GM23248 (cell line): Measurements from ENCODE around the gene PLCB1. TPM values are rescaled to one million over a fixed set of nuclear protein-coding genes. Genes with fewer than 3 reads are reported as not detected.
"Not testable (repeated sequence)": the region's sequence is repeated elsewhere in the genome, so short reads cannot be mapped to it uniquely, and the experiment has no call there.

Experiments used
- DNase-seq: peaks from one replicate; pipeline ENCODE4 v3.0.0-alpha.2; 2015
- H2AFZ ChIP-seq: fragments of 200-600 bp; sonication (generic); 2 replicates; pipeline ENCODE4 v1.6.1; 2016; ENCODE audit warnings: antibody characterized with exemption
- H3F3A ChIP-seq: fragments of 200-600 bp; sonication (generic); 2 replicates; pipeline ENCODE4 v1.6.1; 2016; ENCODE audit warnings: mild to moderate bottlenecking, antibody characterized with exemption, mixed run types; ENCODE audit not compliant: insufficient read depth
- H3K27ac ChIP-seq: fragments of 200-600 bp; sonication (generic); 2 replicates; pipeline ENCODE4 v1.5.1; 2016; ENCODE audit warnings: mild to moderate bottlenecking
- H3K27me3 ChIP-seq: fragments of 200-600 bp; sonication (generic); replicated peaks from 2 replicates; pipeline ENCODE4 v1.6.1; 2016; ENCODE audit warnings: mild to moderate bottlenecking; ENCODE audit not compliant: insufficient read depth
- H3K36me3 ChIP-seq: fragments of 200-600 bp; sonication (generic); 2 replicates; pipeline ENCODE4 v1.6.1; 2016; ENCODE audit warnings: low read depth, mild to moderate bottlenecking
- H3K4me1 ChIP-seq: fragments of 200-600 bp; sonication (generic); 2 replicates; pipeline ENCODE4 v1.6.1; 2016; ENCODE audit warnings: mild to moderate bottlenecking; ENCODE audit not compliant: insufficient read depth
- H3K4me2 ChIP-seq: fragments of 200-600 bp; sonication (generic); one replicate; pipeline ENCODE4 v1.6.1; 2016; ENCODE audit warnings: mild to moderate bottlenecking; ENCODE audit not compliant: unreplicated experiment
- H3K4me3 ChIP-seq: fragments of 200-600 bp; sonication (generic); 2 replicates; pipeline ENCODE4 v1.5.1; 2016; ENCODE audit warnings: mild to moderate bottlenecking
- H3K79me2 ChIP-seq: fragments of 200-600 bp; sonication (generic); 2 replicates; pipeline ENCODE4 v1.6.1; 2016; ENCODE audit warnings: mild to moderate bottlenecking; ENCODE audit not compliant: insufficient read depth
- H3K9ac ChIP-seq: fragments of 200-600 bp; sonication (generic); 2 replicates; pipeline ENCODE4 v1.6.1; 2016; ENCODE audit warnings: mild to moderate bottlenecking
- H3K9me2 ChIP-seq: fragments of 200-600 bp; sonication (generic); 2 replicates; pipeline ENCODE4 v1.6.1; 2016; ENCODE audit warnings: mixed run types, mild to moderate bottlenecking, moderate library complexity; ENCODE audit not compliant: insufficient read depth
- H3K9me3 ChIP-seq: fragments of 200-600 bp; sonication (generic); one replicate; pipeline ENCODE4 v1.6.1; 2017; ENCODE audit warnings: low read depth
- H4K20me1 ChIP-seq: fragments of 200-600 bp; sonication (generic); 2 replicates; pipeline ENCODE4 v1.6.0; 2016; ENCODE audit not compliant: insufficient read depth
- EZH2 ChIP-seq: fragments of 200-600 bp; sonication (generic); IDR thresholded peaks from 2 replicates; pipeline ENCODE4 v1.6.1; 2018; ENCODE audit warnings: antibody characterized with exemption, mild to moderate bottlenecking; ENCODE audit not compliant: insufficient read depth, poor library complexity, severe bottlenecking
- EZH2phosphoT487 ChIP-seq: fragments of 200-600 bp; sonication (generic); IDR thresholded peaks from 2 replicates; pipeline ENCODE4 v1.6.1; 2018; ENCODE audit warnings: antibody characterized with exemption, moderate library complexity, mild to moderate bottlenecking, low read depth; ENCODE audit not compliant: insufficient read depth
- WGBS, 2 experiments: methylation state at CpG; one replicate each; pipeline ENCODE4 v1.1.6; 2015 to 2017; ENCODE audit warnings: low lambda C conversion rate in 2 of 2, low coverage in 1 of 2; ENCODE audit errors: missing lambda C conversion rate in 2 of 2; 5-methylcytosine and 5-hydroxymethylcytosine counted together
- in situ Hi-C: fragments of 300-500 bp; cut with MboI; formaldehyde crosslinking; loops from 2 replicates; pipeline ENCODE4 v1.15.0; 2020
- polyA plus RNA-seq: library from polyadenylated mRNA; unstranded; fragments of >200 nt; fragmentation: Nextera tagmentation; extraction: Ambion mirVana; gene quantifications from 2 replicates; pipeline ENCODE4 v1.2.1, GENCODE V29; 2016
- total RNA-seq: library from RNA; depleted of rRNA; stranded (reverse); fragments of >200 nt; shearing (Covaris generic); gene quantifications from 2 replicates; pipeline ENCODE4 v1.2.3, GENCODE V29; 2014

The PLCB1 gene
- total and polyA plus RNA-seq, 2 experiments from 2014 or later: 3.7 to 12.8 TPM

DNA sequence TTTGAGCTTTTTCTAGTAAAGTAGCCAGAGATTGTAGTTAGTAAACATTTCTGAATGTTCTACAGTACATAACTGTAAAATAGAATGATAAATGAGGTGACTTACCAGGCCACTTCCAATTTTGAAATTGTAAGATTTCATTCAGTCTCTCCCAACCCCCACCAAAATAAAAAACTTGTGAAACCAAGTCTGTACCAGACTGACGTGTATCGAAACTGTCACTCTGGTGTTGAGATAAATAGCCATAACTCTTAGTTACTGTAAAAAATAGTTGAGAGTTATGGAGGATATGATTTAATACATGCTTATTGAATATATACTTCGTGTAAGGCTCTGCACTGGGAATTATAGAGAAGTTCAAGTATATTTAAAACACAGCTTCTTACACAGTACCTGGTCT is 455.7 kb downstream of the PLCB1 start:
- Histone ChIP-seq H3K36me3 (no peaks in the 10 kb centered on the region), H3F3A (no peaks in the 10 kb centered on the region), H2AFZ (no peak overlapping the region), H3K27ac (no peak overlapping the region), H3K79me2 (no peaks in the 10 kb centered on the region), H3K4me3 (no peak overlapping the region), H3K4me2 (no peak overlapping the region), H3K9me3 (no peaks in the 10 kb centered on the region), H3K4me1 (0 out of 2 replicates have a peak, but pooled peaks cover 3% of the 10 kb centered on the region), H4K20me1 (no peaks in the 10 kb centered on the region), H3K9ac (no peak overlapping the region), H3K9me2 (no peaks in the 10 kb centered on the region), H3K27me3 (no peaks in the 10 kb centered on the region)
- in situ Hi-C loops: no loop called here
- 88 to 90% methylated on average over 3 of the region's 3 CpGs for WGBS, 2 experiments
- no peak for DNase-seq
- no peak for TF ChIP-seq EZH2phosphoT487

DNA sequence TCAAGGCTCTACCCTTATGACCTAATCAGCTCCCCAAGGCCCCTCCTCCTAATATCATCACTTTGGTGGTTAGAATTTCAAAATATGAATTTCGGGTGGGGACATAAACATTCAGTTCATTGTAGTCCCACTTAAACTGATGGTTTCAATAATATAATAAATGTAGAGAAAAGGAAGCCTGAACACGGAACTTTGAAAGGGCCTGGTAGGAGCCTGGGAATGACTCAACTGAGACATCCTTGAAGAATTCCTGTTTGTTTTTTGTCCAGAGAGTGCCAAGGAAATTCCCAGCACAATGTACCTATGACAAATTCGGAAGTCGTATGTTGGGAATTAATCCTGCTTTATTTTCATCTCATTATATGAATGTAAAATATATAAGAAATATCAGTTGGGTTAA is 457.9 kb downstream of the PLCB1 start:
- Histone ChIP-seq H3K27ac (no peak overlapping the region), H2AFZ (no peak overlapping the region), H3K27me3 (no peaks in the 10 kb centered on the region), H3K9me3 (no peaks in the 10 kb centered on the region), H3K4me2 (no peak overlapping the region), H3K36me3 (no peaks in the 10 kb centered on the region), H3K4me1 (0 out of 2 replicates have a peak, but pooled peaks cover 3% of the 10 kb centered on the region), H3K9me2 (no peaks in the 10 kb centered on the region), H3K9ac (no peak overlapping the region), H3K79me2 (no peaks in the 10 kb centered on the region), H4K20me1 (no peaks in the 10 kb centered on the region), H3F3A (no peaks in the 10 kb centered on the region), H3K4me3 (no peak overlapping the region)
- in situ Hi-C loops: no loop called here
- DNase-seq: no peak
- TF ChIP-seq EZH2 (no peak), EZH2phosphoT487 (no peak)
- WGBS, 2 experiments: 89 to 92% methylated on average over 4 of the region's 4 CpGs

GRCh38 chr20:8600910-8601541 is 469.0 kb downstream of the PLCB1 start:
- H3K4me3 ChIP-seq, H3K27ac ChIP-seq, H3K9me3 ChIP-seq, H3K9ac ChIP-seq, in situ Hi-C loops, H2AFZ ChIP-seq, H3K27me3 ChIP-seq, H3K4me1 ChIP-seq, H4K20me1 ChIP-seq, H3K79me2 ChIP-seq, H3K36me3 ChIP-seq, H3F3A ChIP-seq, DNase-seq, H3K4me2 ChIP-seq, H3K9me2 ChIP-seq: not testable (repeated sequence)
- WGBS, 2 experiments: 92 to 93% methylated on average over 9 to 10 of the region's 18 CpGs

DNA sequence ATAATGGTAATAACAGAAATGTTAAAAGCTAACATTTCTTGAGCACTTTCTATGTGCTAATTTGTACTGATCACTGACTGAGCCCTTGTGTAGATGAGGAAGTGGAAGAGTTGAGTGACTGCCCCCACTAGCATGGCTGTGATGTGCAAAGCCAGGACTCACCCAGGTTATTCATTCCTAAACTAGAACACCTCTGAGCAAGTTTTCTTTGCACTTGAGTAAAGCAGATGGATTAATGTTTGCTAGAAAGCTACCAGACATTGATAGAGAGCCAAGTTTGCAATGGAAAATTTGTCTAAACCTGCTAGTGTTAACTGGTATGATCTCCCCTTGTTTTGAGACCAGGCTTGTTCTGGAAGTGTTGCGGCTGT is 469.5 kb downstream of the PLCB1 start:
- Histone ChIP-seq H3K9ac (no peak overlapping the region), H3K36me3 (no peaks in the 10 kb centered on the region), H3K9me2 (no peaks in the 10 kb centered on the region), H3K9me3 (no peaks in the 10 kb centered on the region), H3K4me2 (no peak overlapping the region), H2AFZ (no peak overlapping the region), H3K4me3 (no peak overlapping the region), H3K27me3 (no peaks in the 10 kb centered on the region), H4K20me1 (no peaks in the 10 kb centered on the region), H3K4me1 (0 out of 2 replicates have a peak, but pooled peaks cover 3% of the 10 kb centered on the region), H3K79me2 (no peaks in the 10 kb centered on the region), H3K27ac (no peak overlapping the region), H3F3A (no peaks in the 10 kb centered on the region)
- in situ Hi-C loops: no loop called here
- no peak for TF ChIP-seq EZH2
- TF ChIP-seq EZH2phosphoT487: no peak
- no peak for DNase-seq
- WGBS, 2 experiments: 64 to 88% methylated on average over 1 of the region's 1 CpG
